Chondrocyte (in vitro differentiated cells): ENCODE results near the gene QPCT. TPM values are rescaled to one million over a fixed set of nuclear protein-coding genes. Genes with fewer than 3 reads are reported as not detected.

Experiments used
- DNase-seq: peaks from one replicate; pipeline ENCODE4 v3.0.0; 2021; ENCODE audit warnings: mixed read lengths, low spot score
- H3K27ac Mint-ChIP-seq: one replicate; pipeline ENCODE4 v1.8.0; 2021; ENCODE audit warnings: mild to moderate bottlenecking, moderate library complexity, mixed read lengths; ENCODE audit not compliant: unreplicated experiment
- H3K27me3 Mint-ChIP-seq: 2 replicates; pipeline ENCODE4 v1.8.0; 2021; ENCODE audit warnings: low read depth, mixed read lengths
- H3K36me3 Mint-ChIP-seq: 2 replicates; pipeline ENCODE4 v1.8.0; 2021; ENCODE audit warnings: low read depth, mixed read lengths
- H3K4me1 Mint-ChIP-seq: 2 replicates; pipeline ENCODE4 v1.8.0; 2021; ENCODE audit warnings: low read depth, mild to moderate bottlenecking, mixed read lengths
- H3K4me3 Mint-ChIP-seq: one replicate; pipeline ENCODE4 v1.8.0; 2021; ENCODE audit warnings: mild to moderate bottlenecking, moderate library complexity, mixed read lengths; ENCODE audit not compliant: unreplicated experiment
- H3K9me3 Mint-ChIP-seq: 2 replicates; pipeline ENCODE4 v1.8.0; 2021; ENCODE audit warnings: low read depth, mixed read lengths
- CTCF ChIP-seq: fragments of 200-600 bp; sonication (generic); IDR thresholded peaks from 2 replicates; pipeline ENCODE4 v1.5.0; 2021; ENCODE audit warnings: antibody characterized with exemption, mild to moderate bottlenecking, moderate library complexity
- total RNA-seq: library from RNA; stranded (reverse); gene quantifications from 3 replicates; pipeline ENCODE4 v1.2.1, GENCODE V29; 2021

The QPCT gene
- total RNA-seq, 1 donor from 2014 or later = 0.67 TPM

- no peak for DNase-seq
- H3K27ac Mint-ChIP-seq = no peak overlapping the region
- no peak overlapping the region for H3K4me3 Mint-ChIP-seq
- H3K4me1 Mint-ChIP-seq = peaks cover 34% of the 10 kb centered on the region
- peak; percentile 56 for TF ChIP-seq CTCF
- H3K9me3 Mint-ChIP-seq = no peaks in the 10 kb centered on the region
- H3K36me3 Mint-ChIP-seq = no peaks in the 10 kb centered on the region
- no peaks in the 10 kb centered on the region for H3K27me3 Mint-ChIP-seq
These were observed 70.8 kb downstream of the QPCT start for GRCh38 chr2:37415128-37415820.

- H3K27me3 Mint-ChIP-seq = no peaks in the 10 kb centered on the region
- H3K27ac Mint-ChIP-seq = peak overlapping the region; percentile 65
- no peaks in the 10 kb centered on the region for H3K36me3 Mint-ChIP-seq
- peak; percentile 27 for TF ChIP-seq CTCF
- no peak overlapping the region for H3K4me3 Mint-ChIP-seq
- no peak for DNase-seq
- no peaks in the 10 kb centered on the region for H3K9me3 Mint-ChIP-seq
- peaks cover 34% of the 10 kb centered on the region for H3K4me1 Mint-ChIP-seq
These were observed 72.9 kb downstream of the QPCT start for GRCh38 chr2:37417321-37417720.

GRCh38 chr2:37418956-37419355 is 74.5 kb downstream of the QPCT start:
- Mint-ChIP-seq H3K36me3 (no peaks in the 10 kb centered on the region), H3K9me3 (no peaks in the 10 kb centered on the region), H3K27me3 (no peaks in the 10 kb centered on the region), H3K4me1 (peaks cover 34% of the 10 kb centered on the region), H3K4me3 (no peak overlapping the region), H3K27ac (no peak overlapping the region)
- DNase-seq = no peak
- no peak for TF ChIP-seq CTCF

- Mint-ChIP-seq H3K4me1 (peaks cover 14% of the 10 kb centered on the region), H3K4me3 (no peak overlapping the region), H3K27ac (no peak overlapping the region), H3K9me3 (no peaks in the 10 kb centered on the region), H3K27me3 (no peaks in the 10 kb centered on the region), H3K36me3 (no peaks in the 10 kb centered on the region)
- TF ChIP-seq CTCF = no peak
- no peak for DNase-seq
These were observed 77.3 kb downstream of the QPCT start for GRCh38 chr2:37421686-37422085.

GRCh38 chr2:37422816-37423215 is 78.4 kb downstream of the QPCT start:
- no peak for TF ChIP-seq CTCF
- Mint-ChIP-seq H3K27me3 (no peaks in the 10 kb centered on the region), H3K36me3 (no peaks in the 10 kb centered on the region), H3K9me3 (no peaks in the 10 kb centered on the region), H3K27ac (no peak overlapping the region), H3K4me1 (peaks cover 3% of the 10 kb centered on the region), H3K4me3 (no peak overlapping the region)
- no peak for DNase-seq

Other genes with a start within 250 kb of the QPCT start
- 46.4 to 57.5 TPM (median 50.4 TPM) in 3 replicates for gene EIF2AK2, start 187.7 kb upstream of the QPCT start, total RNA-seq
- gene SULT6B1, start 156.0 kb upstream of the QPCT start, total RNA-seq = not detected in 3 replicates
- gene CEBPZOS, start 148.1 kb upstream of the QPCT start, total RNA-seq = not detected in 3 replicates
- gene CEBPZ, start 113.0 kb upstream of the QPCT start, total RNA-seq = 30.4 to 45.6 TPM (median 31.1 TPM) in 3 replicates
- gene NDUFAF7, start 113.0 kb upstream of the QPCT start, total RNA-seq = 15.7 to 19.5 TPM (median 16.1 TPM) in 3 replicates
- gene PRKD3, start 19.8 kb upstream of the QPCT start, total RNA-seq = 40.2 to 45.4 TPM (median 43.8 TPM) in 3 replicates